ENCODE results near the gene PARN. TPM values are rescaled to one million over a fixed set of nuclear protein-coding genes. Genes with fewer than 3 reads are reported as not detected.
"Not testable (repeated sequence)": the region's sequence is repeated elsewhere in the genome, so short reads cannot be mapped to it uniquely, and the experiment has no call there.

Gene PARN
- total RNA-seq, 4 donors from 2014 or later: 69.8 to 214 (median 120) TPM

- no peaks in the 10 kb centered on the region for H3K27me3 ChIP-seq
- H3K4me3 ChIP-seq (replicated peaks in 1 of 3): no peak overlapping the region
- no peak for TF ChIP-seq POLR2A (IDR thresholded peaks at IDR 0.05)
- TF ChIP-seq, protein P1, sequence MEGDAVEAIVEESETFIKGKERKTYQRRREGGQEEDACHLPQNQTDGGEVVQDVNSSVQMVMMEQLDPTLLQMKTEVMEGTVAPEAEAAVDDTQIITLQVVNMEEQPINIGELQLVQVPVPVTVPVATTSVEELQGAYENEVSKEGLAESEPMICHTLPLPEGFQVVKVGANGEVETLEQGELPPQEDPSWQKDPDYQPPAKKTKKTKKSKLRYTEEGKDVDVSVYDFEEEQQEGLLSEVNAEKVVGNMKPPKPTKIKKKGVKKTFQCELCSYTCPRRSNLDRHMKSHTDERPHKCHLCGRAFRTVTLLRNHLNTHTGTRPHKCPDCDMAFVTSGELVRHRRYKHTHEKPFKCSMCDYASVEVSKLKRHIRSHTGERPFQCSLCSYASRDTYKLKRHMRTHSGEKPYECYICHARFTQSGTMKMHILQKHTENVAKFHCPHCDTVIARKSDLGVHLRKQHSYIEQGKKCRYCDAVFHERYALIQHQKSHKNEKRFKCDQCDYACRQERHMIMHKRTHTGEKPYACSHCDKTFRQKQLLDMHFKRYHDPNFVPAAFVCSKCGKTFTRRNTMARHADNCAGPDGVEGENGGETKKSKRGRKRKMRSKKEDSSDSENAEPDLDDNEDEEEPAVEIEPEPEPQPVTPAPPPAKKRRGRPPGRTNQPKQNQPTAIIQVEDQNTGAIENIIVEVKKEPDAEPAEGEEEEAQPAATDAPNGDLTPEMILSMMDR (IDR thresholded peaks at IDR 0.05): no peak
- H3K36me3 ChIP-seq: peaks cover 0 to 3% of the 10 kb centered on the region in 2 donors
- 82 to 85% methylated on average over 12 of the region's 12 CpGs for WGBS, 2 donors
- no peak overlapping the region for H3K27ac ChIP-seq
- H3K9me3 ChIP-seq: no peaks in the 10 kb centered on the region
- intact Hi-C loops (cut with DNase I): no loop called here
- H3K4me1 ChIP-seq: peaks cover 10 to 42% of the 10 kb centered on the region in 2 donors
- no peak for DNase-seq
These were observed 5.5 kb upstream of the PARN start for GRCh38 chr16:14635395-14636165.

- no peaks in the 10 kb centered on the region for H3K9me3 ChIP-seq
- intact Hi-C loops (cut with DNase I): no loop called here
- peaks cover 12 to 47% of the 10 kb centered on the region in 2 donors for H3K4me1 ChIP-seq
- no peak for DNase-seq
- no peak for TF ChIP-seq POLR2A (IDR thresholded peaks at IDR 0.05)
- TF ChIP-seq, protein P1 (IDR thresholded peaks at IDR 0.05): no peak
- WGBS, 2 donors: 69 to 73% methylated on average over 7 of the region's 7 CpGs
- no peak overlapping the region for H3K27ac ChIP-seq
- H3K4me3 ChIP-seq (replicated peaks in 1 of 3): peak overlapping the region in 1 of 3 donors; percentile 96
- H3K27me3 ChIP-seq: no peaks in the 10 kb centered on the region
- peaks cover 0 to 3% of the 10 kb centered on the region in 2 donors for H3K36me3 ChIP-seq
These were observed 4.3 kb upstream of the PARN start for GRCh38 chr16:14634389-14634725.

DNA sequence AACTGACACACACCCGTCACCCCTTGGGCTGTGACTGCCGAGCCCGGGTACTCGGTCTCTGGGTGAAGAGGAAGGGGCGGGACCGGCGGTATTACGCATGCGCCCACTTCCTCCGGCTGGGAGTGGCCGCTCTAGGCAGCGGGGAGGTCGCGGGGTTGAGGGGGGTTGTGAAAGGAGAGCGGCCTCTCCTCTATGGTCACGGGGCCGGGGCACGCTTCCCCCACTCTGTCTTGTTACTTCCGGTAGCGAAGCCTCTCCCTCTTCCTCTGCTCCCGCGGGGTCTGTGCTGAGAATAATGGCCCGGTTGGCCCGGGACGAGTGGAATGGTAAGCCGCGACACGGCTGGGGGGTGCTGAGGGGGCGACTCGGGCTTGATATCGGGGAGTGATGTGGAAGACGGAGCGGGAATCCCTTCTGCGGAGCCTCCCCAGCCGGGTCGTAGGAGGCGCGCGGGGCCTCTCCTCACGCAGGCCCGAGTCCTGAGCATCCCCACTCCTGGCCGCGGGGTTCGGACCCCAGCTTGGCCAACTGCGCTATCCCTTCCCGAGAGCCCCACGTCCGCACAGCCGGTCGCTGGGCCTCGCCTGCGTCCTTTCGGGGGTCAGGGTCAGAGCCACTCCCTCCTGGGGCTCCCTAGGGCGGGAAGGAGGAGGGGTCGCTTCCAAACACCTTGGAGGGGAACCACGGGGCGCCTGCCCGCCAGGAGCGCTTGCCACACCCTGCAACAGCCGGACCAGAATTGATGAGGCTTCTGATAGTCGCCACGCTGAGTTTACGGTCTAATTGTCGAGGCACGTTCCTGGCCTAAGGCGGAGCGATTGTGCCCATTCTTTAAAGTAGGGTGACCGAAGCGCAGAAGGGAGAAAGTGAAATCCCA is 2.9 kb upstream of the PARN start, which contains the start of gene BFAR:
Gene BFAR, plus strand, starts transcription at position 259 of the 877 bp plus-strand sequence. CDS start 11,396 bp downstream, outside the sequence.
- no peaks in the 10 kb centered on the region for H3K27me3 ChIP-seq
- peak within 1 kb of the TSS; percentile 65 to 96 (median 74) for H3K4me3 ChIP-seq (replicated peaks in 1 of 3)
- peak within 1 kb of the TSS; percentile 78 to 93 (median 80) for H3K27ac ChIP-seq
- TF ChIP-seq, protein P1 (IDR thresholded peaks at IDR 0.05): no peak
- TF ChIP-seq POLR2A (IDR thresholded peaks at IDR 0.05): peak in 1 of 2 donors; percentile 98
- intact Hi-C loops (cut with DNase I): no loop called here
- H3K9me3 ChIP-seq: no peaks in the 10 kb centered on the region
- WGBS, 2 donors: 0% methylated on average over 21 to 31 of the region's 69 CpGs
- peaks cover 22 to 56% of the 10 kb centered on the region in 2 donors for H3K4me1 ChIP-seq
- H3K36me3 ChIP-seq: no peaks in the 10 kb centered on the region
- DNase-seq: peak; percentile 99 to 100

DNA sequence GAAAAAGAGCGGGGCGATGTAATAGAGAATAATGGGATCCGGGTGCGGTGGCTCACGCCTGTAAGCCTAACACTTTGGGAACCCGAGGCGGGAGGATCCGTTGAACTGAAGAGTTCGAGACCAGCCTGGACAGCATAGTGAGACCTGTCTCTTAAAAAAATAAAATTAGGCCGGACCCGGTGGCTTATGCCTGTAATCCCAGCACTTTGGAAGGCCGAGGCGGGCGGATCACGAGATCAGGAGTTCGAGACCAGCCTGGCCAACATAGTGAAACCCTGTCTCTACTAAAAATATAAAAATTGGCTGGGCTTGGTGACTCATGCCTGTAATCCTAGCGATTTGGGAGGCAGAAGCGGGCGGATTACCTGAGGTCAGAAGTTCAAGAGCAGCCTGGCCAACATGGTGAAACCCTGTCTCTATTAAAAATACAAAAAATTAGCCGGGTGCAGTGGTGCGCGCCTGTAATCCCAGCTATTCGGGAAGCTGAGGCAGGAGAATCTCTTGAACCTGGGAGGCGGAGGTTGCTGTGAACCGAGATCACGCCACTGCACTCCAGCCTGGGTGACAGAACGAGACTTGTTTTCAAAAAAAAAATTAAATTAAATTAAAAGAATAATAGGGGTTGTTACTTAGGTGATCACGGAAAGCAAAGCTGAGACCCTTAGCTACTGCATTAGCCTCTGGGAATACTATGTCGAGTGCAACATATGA is 715 bp upstream of the PARN start:
- H3K4me1 ChIP-seq: peaks cover 22 to 39% of the 10 kb centered on the region in 2 donors
- intact Hi-C loops (cut with DNase I); H3K27me3 ChIP-seq; H3K9me3 ChIP-seq: not testable (repeated sequence)
- peak overlapping the region; percentile 64 to 92 (median 82) for H3K27ac ChIP-seq
- peak; percentile 2 to 15 for DNase-seq
- H3K4me3 ChIP-seq (replicated peaks in 1 of 3): peak overlapping the region; percentile 73 to 82 (median 75)
- peaks cover 6 to 12% of the 10 kb centered on the region in 2 donors for H3K36me3 ChIP-seq
- 83 to 84% methylated on average over 29 of the region's 29 CpGs for WGBS, 2 donors

DNA sequence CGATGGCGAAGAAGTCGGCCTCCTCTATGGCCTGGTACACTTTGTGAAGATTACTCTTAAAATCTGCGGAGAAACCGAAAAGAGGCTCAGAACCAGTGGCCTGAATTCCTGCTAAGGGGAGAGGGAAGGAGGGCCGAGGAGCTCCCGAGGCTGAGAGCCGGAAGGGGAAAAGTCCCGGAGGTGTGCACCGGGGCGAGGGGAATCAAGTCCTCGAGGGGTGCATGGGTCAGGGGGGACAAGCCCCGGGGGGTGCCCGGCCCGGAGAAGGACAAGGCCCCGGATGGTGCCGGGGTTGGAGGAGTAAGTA is 495 bp downstream of the PARN start:
- Histone ChIP-seq H3K36me3 (peaks cover 15 to 17% of the 10 kb centered on the region in 2 donors), H3K4me1 (peaks cover 22 to 35% of the 10 kb centered on the region in 2 donors), H3K27ac (peak overlapping the region; percentile 82 to 92 (median 89)), H3K9me3 (no peaks in the 10 kb centered on the region), H3K4me3 (replicated peaks in 1 of 3) (peak overlapping the region; percentile 73 to 82 (median 75)), H3K27me3 (no peaks in the 10 kb centered on the region)
- no peak for DNase-seq
- WGBS, 2 donors: 2 to 3% methylated on average over 16 to 17 of the region's 17 CpGs
- intact Hi-C loops (cut with DNase I): no loop called here
- TF ChIP-seq, protein P1 (IDR thresholded peaks at IDR 0.05): no peak
- TF ChIP-seq POLR2A (IDR thresholded peaks at IDR 0.05): no peak

All from thyroid gland (tissue), 4 donors.